Large intestine (tissue), 3 donors: ENCODE measurements around the gene PCDHGB4. TPM values are rescaled to one million over a fixed set of nuclear protein-coding genes. Genes with fewer than 3 reads are reported as not detected.
"Not testable (repeated sequence)": the region's sequence is repeated elsewhere in the genome, so short reads cannot be mapped to it uniquely, and the experiment has no call there.

Source experiments
- DNase-seq, 2 donors: peaks; one replicate each; pipeline versions ENCODE4 v3.0.0 to v3.0.0-alpha.2; 2013
- H3K27ac ChIP-seq: one replicate; pipeline ENCODE4 v1.5.1; 2013; ENCODE audit warnings: low read length
- H3K27me3 ChIP-seq: 2 replicates; pipeline ENCODE4 v1.6.1; 2013; ENCODE audit warnings: low read length; ENCODE audit not compliant: control insufficient read depth, insufficient read depth
- H3K36me3 ChIP-seq: 2 replicates; pipeline ENCODE4 v1.6.1; 2013; ENCODE audit warnings: low read length; ENCODE audit not compliant: control insufficient read depth, insufficient read depth
- H3K4me1 ChIP-seq: one replicate; pipeline ENCODE4 v1.6.1; 2013; ENCODE audit warnings: low read length; ENCODE audit not compliant: control insufficient read depth, insufficient read depth
- H3K4me3 ChIP-seq: one replicate; pipeline ENCODE4 v1.5.1; 2013; ENCODE audit warnings: low read length
- H3K9me3 ChIP-seq: one replicate; pipeline ENCODE4 v1.6.1; 2013; ENCODE audit warnings: mild to moderate bottlenecking, low read depth, low read length, moderate library complexity; ENCODE audit not compliant: control insufficient read depth
- WGBS: methylation state at CpG from one replicate; pipeline ENCODE4 v1.1.5; 2013; ENCODE audit warnings: low lambda C conversion rate; ENCODE audit not compliant: insufficient coverage; 5-methylcytosine and 5-hydroxymethylcytosine counted together
- polyA plus RNA-seq: library from polyadenylated mRNA; unstranded; fragments of 120-200 nt; gene quantifications from one replicate; pipeline ENCODE4 v1.2.1, GENCODE V29; 2013

Gene PCDHGB4
- polyA plus RNA-seq, 1 donor = 1.4 TPM

- H3K4me1 ChIP-seq, DNase-seq, H3K27ac ChIP-seq, H3K4me3 ChIP-seq, H3K36me3 ChIP-seq: not testable (repeated sequence)
- peaks cover 51% of the 10 kb centered on the region for H3K9me3 ChIP-seq
- peaks cover 67% of the 10 kb centered on the region for H3K27me3 ChIP-seq
- WGBS = 17% methylated on average over 1 of the region's 24 CpGs
Measured at GRCh38 chr5:141415275-141415618, 27.7 kb downstream of the PCDHGB4 start.

DNA sequence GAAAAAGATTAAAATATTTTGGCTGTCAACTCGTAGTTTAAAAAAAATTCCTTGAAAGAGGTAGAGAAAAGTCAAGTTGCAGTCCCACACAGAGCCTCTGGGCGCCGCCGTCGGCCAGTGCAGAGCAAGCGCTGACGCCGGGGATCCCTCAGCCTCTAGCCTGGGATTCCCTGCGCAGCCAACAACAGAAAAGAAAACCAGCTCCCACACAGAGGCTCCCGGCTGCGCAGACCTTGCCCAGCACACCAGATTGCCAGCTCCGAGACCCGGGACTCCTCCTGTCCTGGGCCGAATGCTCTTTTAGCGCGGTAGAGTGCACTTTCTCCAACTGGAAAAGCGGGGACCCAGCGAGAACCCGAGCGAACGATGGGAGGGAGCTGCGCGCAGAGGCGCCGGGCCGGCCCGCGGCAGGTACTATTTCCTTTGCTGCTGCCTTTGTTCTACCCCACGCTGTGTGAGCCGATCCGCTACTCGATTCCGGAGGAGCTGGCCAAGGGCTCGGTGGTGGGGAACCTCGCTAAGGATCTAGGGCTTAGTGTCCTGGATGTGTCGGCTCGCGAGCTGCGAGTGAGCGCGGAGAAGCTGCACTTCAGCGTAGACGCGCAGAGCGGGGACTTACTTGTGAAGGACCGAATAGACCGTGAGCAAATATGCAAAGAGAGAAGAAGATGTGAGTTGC lies 30.1 kb downstream of the PCDHGB4 start, which contains the start of gene PCDHGB7:
TSS of gene PCDHGB7 (plus strand) at position 184 of the 679 bp plus-strand sequence. CDS start at position 367, 183 bp downstream.
- Histone ChIP-seq H3K27me3 (peaks cover 77% of the 10 kb centered on the region), H3K9me3 (peaks cover 55% of the 10 kb centered on the region), H3K4me3 (peak within 1 kb of the TSS; percentile 31)
- H3K36me3 ChIP-seq, H3K4me1 ChIP-seq, H3K27ac ChIP-seq: not testable (repeated sequence)
- DNase-seq = peak; percentile 38 to 49
- WGBS = no CpG with 5 or more reads among the region's 47 CpGs

DNA sequence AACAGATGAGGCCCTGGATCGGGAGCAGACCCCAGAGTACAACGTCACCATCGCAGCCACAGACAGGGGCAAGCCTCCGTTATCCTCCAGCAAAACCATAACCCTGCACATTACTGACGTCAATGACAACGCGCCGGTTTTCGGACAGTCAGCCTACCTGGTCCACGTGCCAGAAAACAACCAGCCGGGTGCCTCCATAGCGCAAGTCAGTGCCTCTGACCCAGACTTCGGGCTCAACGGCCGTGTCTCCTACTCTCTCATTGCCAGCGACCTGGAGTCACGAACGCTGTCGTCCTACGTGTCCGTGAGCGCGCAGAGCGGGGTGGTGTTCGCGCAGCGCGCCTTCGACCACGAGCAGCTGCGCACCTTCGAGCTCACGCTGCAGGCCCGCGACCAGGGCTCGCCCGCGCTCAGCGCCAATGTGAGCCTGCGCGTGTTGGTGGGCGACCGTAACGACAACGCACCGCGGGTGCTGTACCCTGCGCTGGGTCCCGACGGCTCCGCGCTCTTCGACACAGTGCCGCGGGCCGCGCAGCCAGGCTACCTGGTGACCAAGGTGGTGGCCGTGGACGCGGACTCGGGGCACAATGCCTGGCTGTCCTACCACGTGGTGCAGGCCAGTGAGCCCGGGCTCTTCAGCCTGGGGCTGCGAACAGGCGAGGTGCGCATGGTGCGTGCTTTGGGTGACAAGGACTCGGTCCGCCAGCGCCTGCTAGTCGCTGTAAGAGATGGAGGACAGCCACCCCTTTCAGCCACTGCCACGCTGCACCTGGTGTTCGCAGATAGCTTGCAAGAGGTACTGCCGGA lies 31.8 kb downstream of the PCDHGB4 start:
- no peak for DNase-seq
- H3K27ac ChIP-seq = no peak overlapping the region
- H3K27me3 ChIP-seq = peaks cover 71% of the 10 kb centered on the region
- H3K4me1 ChIP-seq = no peaks in the 10 kb centered on the region
- no CpG with 5 or more reads among the region's 74 CpGs for WGBS
- peaks cover 68% of the 10 kb centered on the region for H3K9me3 ChIP-seq
- H3K4me3 ChIP-seq = no peak overlapping the region
- H3K36me3 ChIP-seq = no peaks in the 10 kb centered on the region

DNA sequence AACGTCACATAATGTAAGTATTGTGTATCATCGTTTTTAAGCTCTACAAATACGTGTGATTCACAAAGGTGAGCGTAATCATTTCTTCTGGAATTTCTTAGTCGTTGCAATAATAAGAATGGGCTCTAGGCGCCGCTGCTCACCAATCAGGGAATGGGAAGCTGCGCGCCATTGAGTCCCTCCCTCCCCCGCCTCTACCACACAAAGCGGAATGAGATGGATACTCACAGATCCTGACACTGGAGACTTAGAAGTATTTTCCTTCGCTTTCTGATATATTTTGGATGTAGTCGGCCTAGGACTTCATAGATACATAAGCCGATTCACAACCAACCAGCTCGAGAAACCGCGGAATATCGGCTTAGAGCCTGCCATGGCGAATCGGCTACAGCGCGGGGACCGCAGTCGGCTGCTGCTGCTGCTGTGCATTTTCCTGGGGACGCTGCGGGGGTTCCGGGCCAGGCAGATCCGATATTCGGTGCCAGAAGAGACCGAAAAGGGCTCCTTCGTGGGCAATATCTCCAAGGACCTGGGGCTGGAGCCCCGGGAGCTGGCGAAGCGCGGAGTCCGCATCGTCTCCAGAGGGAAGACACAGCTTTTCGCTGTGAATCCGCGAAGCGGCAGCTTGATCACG lies 33.5 kb downstream of the PCDHGB4 start, which contains the start of gene PCDHGA11:
TSS of gene PCDHGA11 (plus strand) at position 197 of the 634 bp plus-strand sequence. CDS start at position 374, 177 bp downstream.
- WGBS = 0% methylated on average over 1 of the region's 42 CpGs
- Histone ChIP-seq H3K4me1 (no peaks in the 10 kb centered on the region), H3K27ac (no peak within 1 kb of the TSS), H3K27me3 (peaks cover 59% of the 10 kb centered on the region), H3K36me3 (no peaks in the 10 kb centered on the region), H3K4me3 (peak within 1 kb of the TSS; percentile 11), H3K9me3 (peaks cover 65% of the 10 kb centered on the region)
- peak in 1 of 2 donors; percentile 34 for DNase-seq

GRCh38 chr5:141421489-141421855 lies 34.0 kb downstream of the PCDHGB4 start:
- Histone ChIP-seq H3K4me3 (no peak overlapping the region), H3K4me1 (no peaks in the 10 kb centered on the region), H3K9me3 (peaks cover 65% of the 10 kb centered on the region), H3K36me3 (no peaks in the 10 kb centered on the region), H3K27me3 (peaks cover 63% of the 10 kb centered on the region), H3K27ac (no peak overlapping the region)
- no peak for DNase-seq
- 10% methylated on average over 2 of the region's 13 CpGs for WGBS

DNA sequence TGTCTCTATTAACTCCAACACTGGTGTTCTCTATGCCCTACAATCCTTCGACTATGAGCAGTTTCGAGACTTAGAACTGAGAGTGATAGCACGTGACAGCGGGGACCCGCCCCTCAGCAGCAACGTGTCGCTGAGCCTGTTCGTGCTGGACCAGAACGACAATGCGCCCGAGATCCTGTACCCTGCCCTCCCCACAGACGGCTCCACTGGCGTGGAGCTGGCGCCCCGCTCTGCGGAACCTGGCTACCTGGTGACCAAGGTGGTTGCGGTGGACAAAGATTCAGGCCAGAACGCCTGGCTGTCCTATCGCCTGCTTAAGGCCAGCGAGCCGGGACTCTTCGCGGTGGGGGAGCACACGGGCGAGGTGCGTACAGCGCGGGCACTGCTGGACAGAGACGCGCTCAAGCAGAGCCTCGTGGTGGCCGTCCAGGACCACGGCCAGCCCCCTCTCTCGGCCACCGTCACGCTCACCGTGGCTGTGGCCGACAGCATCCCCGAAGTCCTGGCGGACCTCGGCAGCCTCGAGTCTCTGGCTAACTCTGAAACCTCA lies 35.3 kb downstream of the PCDHGB4 start:
- H3K36me3 ChIP-seq = no peaks in the 10 kb centered on the region
- peaks cover 70% of the 10 kb centered on the region for H3K27me3 ChIP-seq
- no peaks in the 10 kb centered on the region for H3K4me1 ChIP-seq
- no peak for DNase-seq
- no peak overlapping the region for H3K27ac ChIP-seq
- peaks cover 66% of the 10 kb centered on the region for H3K9me3 ChIP-seq
- WGBS = no CpG with 5 or more reads among the region's 42 CpGs
- H3K4me3 ChIP-seq = no peak overlapping the region

GRCh38 chr5:141427783-141428426 lies 40.4 kb downstream of the PCDHGB4 start:
- Histone ChIP-seq H3K27me3 (peaks cover 52% of the 10 kb centered on the region), H3K9me3 (peaks cover 65% of the 10 kb centered on the region), H3K4me3 (no peak overlapping the region), H3K36me3 (no peaks in the 10 kb centered on the region), H3K4me1 (no peaks in the 10 kb centered on the region), H3K27ac (no peak overlapping the region)
- DNase-seq = no peak
- WGBS = no CpG with 5 or more reads among the region's 53 CpGs

GRCh38 chr5:141430332-141431113 lies 43.0 kb downstream of the PCDHGB4 start, which contains the start of gene PCDHGA12:
TSS of gene PCDHGA12 (plus strand) at chr5:141430507. CDS start at chr5:141430760, 253 bp downstream.
- Histone ChIP-seq H3K27me3 (peaks cover 50% of the 10 kb centered on the region), H3K9me3 (peaks cover 50% of the 10 kb centered on the region)
- DNase-seq = peak in 1 of 2 donors; percentile 8

DNA sequence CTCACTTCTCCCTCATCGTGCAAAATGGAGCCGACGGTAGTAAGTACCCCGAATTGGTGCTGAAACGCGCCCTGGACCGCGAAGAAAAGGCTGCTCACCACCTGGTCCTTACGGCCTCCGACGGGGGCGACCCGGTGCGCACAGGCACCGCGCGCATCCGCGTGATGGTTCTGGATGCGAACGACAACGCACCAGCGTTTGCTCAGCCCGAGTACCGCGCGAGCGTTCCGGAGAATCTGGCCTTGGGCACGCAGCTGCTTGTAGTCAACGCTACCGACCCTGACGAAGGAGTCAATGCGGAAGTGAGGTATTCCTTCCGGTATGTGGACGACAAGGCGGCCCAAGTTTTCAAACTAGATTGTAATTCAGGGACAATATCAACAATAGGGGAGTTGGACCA lies 43.8 kb downstream of the PCDHGB4 start:
- peaks cover 50% of the 10 kb centered on the region for H3K9me3 ChIP-seq
- no peaks in the 10 kb centered on the region for H3K36me3 ChIP-seq
- no peak overlapping the region for H3K27ac ChIP-seq
- no peak for DNase-seq
- no peak overlapping the region for H3K4me3 ChIP-seq
- H3K4me1 ChIP-seq = no peaks in the 10 kb centered on the region
- H3K27me3 ChIP-seq = peaks cover 46% of the 10 kb centered on the region
- WGBS = no CpG with 5 or more reads among the region's 37 CpGs

More at GRCh38 chr5:141430332-141431113, 43.0 kb downstream of the PCDHGB4 start, which contains the start of gene PCDHGA12:
- Histone ChIP-seq H3K4me3 (no peak within 1 kb of the TSS), H3K27ac (no peak within 1 kb of the TSS), H3K36me3 (no peaks in the 10 kb centered on the region), H3K4me1 (no peaks in the 10 kb centered on the region)
- WGBS = 23% methylated on average over 5 of the region's 33 CpGs
